WTC11 (cell line): ENCODE results near the gene KIAA1671. TPM values are rescaled to one million over a fixed set of nuclear protein-coding genes. Genes with fewer than 3 reads are reported as not detected.
A peak's percentile ranks its signal among the peaks of the same experiment; 100 is the strongest.

Experiments
- ATAC-seq: fragments of 200-7000 bp; cut with Tn5 transposase; 2 replicates; pipeline ENCODE4 v1.10.0; 2021; ENCODE audit warnings: mild to moderate bottlenecking, moderate library complexity
- CTCF ChIA-PET: fragments of 300-600 bp; sonication (Branson Sonifier 250); formaldehyde crosslinking; loops from one replicate; lab custom pipeline; 2021; ENCODE audit warnings: antibody characterized with exemption; lab: Charles Lee
- POLR2A ChIA-PET: fragments of 350-600 bp; sonication (Branson Sonifier 250); formaldehyde crosslinking; loops from one replicate; lab custom pipeline; 2021; ENCODE audit warnings: antibody characterized with exemption; lab: Charles Lee
- DNase-seq: peaks from one replicate; pipeline ENCODE4 v3.0.0; 2021; ENCODE audit warnings: low spot score
- H3K27ac Mint-ChIP-seq: 2 replicates; pipeline ENCODE4 v1.8.0; 2021; ENCODE audit warnings: mixed read lengths
- H3K27me3 Mint-ChIP-seq: 2 replicates; pipeline ENCODE4 v1.8.0; 2021; ENCODE audit warnings: low read depth, mild to moderate bottlenecking, moderate library complexity, mixed read lengths
- H3K36me3 Mint-ChIP-seq: 2 replicates; pipeline ENCODE4 v1.8.0; 2021; ENCODE audit warnings: mixed read lengths
- H3K4me1 Mint-ChIP-seq: 2 replicates; pipeline ENCODE4 v1.8.0; 2022; ENCODE audit warnings: mixed read lengths
- H3K4me3 Mint-ChIP-seq: 2 replicates; pipeline ENCODE4 v1.8.0; 2021; ENCODE audit warnings: mild to moderate bottlenecking, moderate library complexity, mixed read lengths
- H3K9me3 Mint-ChIP-seq: 2 replicates; pipeline ENCODE4 v1.8.0; 2021; ENCODE audit warnings: mixed read lengths
- ATF3 ChIP-seq: sonication (generic); formaldehyde crosslinking; conservative IDR thresholded peaks from 2 replicates; pipeline ENCODE4 v1.8.1; 2022; ENCODE audit warnings: mild to moderate bottlenecking, missing genetic modification reagents
- E2F4 ChIP-seq: sonication (generic); formaldehyde crosslinking; IDR thresholded peaks from 2 replicates; pipeline ENCODE4 v1.8.1; 2022; ENCODE audit warnings: low read depth, mild to moderate bottlenecking, moderate library complexity, missing genetic modification reagents, borderline replicate concordance
- ERG ChIP-seq: fragments of 250-450 bp; sonication (Bioruptor Pico); IDR thresholded peaks from 2 replicates; pipeline ENCODE4 v1.8.0; 2021; ENCODE audit warnings: mild to moderate bottlenecking
- FOXJ3 ChIP-seq: sonication (generic); formaldehyde crosslinking; IDR thresholded peaks from 2 replicates; pipeline ENCODE4 v1.9.0; 2021; ENCODE audit warnings: missing genetic modification reagents, mild to moderate bottlenecking, borderline replicate concordance
- GABPB1 ChIP-seq: sonication (generic); formaldehyde crosslinking; IDR thresholded peaks from 2 replicates; pipeline ENCODE4 v1.8.1; 2023; ENCODE audit warnings: mild to moderate bottlenecking, missing genetic modification reagents
- IRF1 ChIP-seq: sonication (generic); formaldehyde crosslinking; IDR thresholded peaks from 2 replicates; pipeline ENCODE4 v1.8.0; 2023; ENCODE audit warnings: missing genetic modification reagents
- NR1H2 ChIP-seq: sonication (generic); formaldehyde crosslinking; IDR thresholded peaks from 2 replicates; pipeline ENCODE4 v1.9.0; 2021; ENCODE audit warnings: mild to moderate bottlenecking, moderate library complexity, missing genetic modification reagents
- NR2C2 ChIP-seq: sonication (generic); formaldehyde crosslinking; IDR thresholded peaks from 2 replicates; pipeline ENCODE4 v1.8.0; 2022; ENCODE audit warnings: mild to moderate bottlenecking, missing genetic modification reagents
- PRDM15 ChIP-seq: sonication (generic); formaldehyde crosslinking; IDR thresholded peaks from 2 replicates; pipeline ENCODE4 v1.8.0; 2022; ENCODE audit warnings: missing genetic modification reagents
- RELA ChIP-seq: sonication (generic); formaldehyde crosslinking; IDR thresholded peaks from 2 replicates; pipeline ENCODE4 v1.8.1; 2022; ENCODE audit warnings: missing genetic modification reagents, mild to moderate bottlenecking, borderline replicate concordance
- SOX15 ChIP-seq: fragments of 250-450 bp; sonication (Bioruptor Pico); IDR thresholded peaks from 2 replicates; pipeline ENCODE4 v1.9.0; 2021; ENCODE audit warnings: mild to moderate bottlenecking
- ZBTB43 ChIP-seq: sonication (generic); formaldehyde crosslinking; IDR thresholded peaks from 2 replicates; pipeline ENCODE4 v1.8.1; 2023; ENCODE audit warnings: mild to moderate bottlenecking, missing genetic modification reagents
- ZNF425 ChIP-seq: fragments of 250-450 bp; sonication (Bioruptor Pico); conservative IDR thresholded peaks from 2 replicates; pipeline ENCODE4 v1.9.0; 2021; ENCODE audit warnings: mild to moderate bottlenecking
- total RNA-seq: library from RNA; stranded (reverse); gene quantifications from 3 replicates; pipeline ENCODE4 v1.2.3, GENCODE V29; 2021

KIAA1671 gene
- total RNA-seq, 1 experiment from 2014 or later, result 26.0 TPM

GRCh38 chr22:25038239-25038638 lies 85.7 kb downstream of the KIAA1671 start (continued):
- TF ChIP-seq FOXJ3, result no peak
- TF ChIP-seq IRF1 (CRISPR knock-in tag), result no peak

GRCh38 chr22:25038771-25039170 lies 86.3 kb downstream of the KIAA1671 start:
- DNase-seq (no peak), ATAC-seq (no peak)
- TF ChIP-seq SOX15 (CRISPR knock-in tag) (no peak), RELA (CRISPR knock-in tag) (no peak)
- ChIA-PET CTCF (interaction anchor here (0.9 to 2.3 kb wide), 5 partner anchors 10 to 100 kb away, joined by 3 to 7 read pairs (median 4); no protein-coding TSS in a partner anchor), POLR2A (no interaction called here)
- Mint-ChIP-seq H3K4me3 (no peak overlapping the region), H3K9me3 (no peaks in the 10 kb centered on the region), H3K27ac (0 out of 2 replicates have a peak overlapping the region, but pooled peaks have one; percentile 62), H3K27me3 (no peaks in the 10 kb centered on the region), H3K36me3 (peaks cover 26% of the 10 kb centered on the region), H3K4me1 (no peaks in the 10 kb centered on the region)

- POLR2A ChIA-PET, result no interaction called here
- DNase-seq (no peak), ATAC-seq (no peak)
- Mint-ChIP-seq H3K27me3 (no peaks in the 10 kb centered on the region), H3K4me3 (no peak overlapping the region), H3K27ac (peak overlapping the region; percentile 31; the same call in 1 of the 2 replicates), H3K9me3 (no peaks in the 10 kb centered on the region), H3K36me3 (peaks cover 21% of the 10 kb centered on the region), H3K4me1 (no peaks in the 10 kb centered on the region)
- CTCF ChIA-PET, result interaction anchor here (0.9 to 2.3 kb wide), 4 partner anchors 10 to 101 kb away, joined by 3 to 7 read pairs (median 4); no protein-coding TSS in a partner anchor
- TF ChIP-seq PRDM15, result no peak
- no peak for TF ChIP-seq IRF1 (CRISPR knock-in tag)
- TF ChIP-seq ZNF425 (CRISPR knock-in tag), result no peak
- TF ChIP-seq ZBTB43 (CRISPR knock-in tag), result no peak
- no peak for TF ChIP-seq NR1H2 (CRISPR knock-in tag)
- no peak for TF ChIP-seq ERG (CRISPR knock-in tag)
- TF ChIP-seq E2F4, result no peak
- no peak for TF ChIP-seq ATF3
- TF ChIP-seq NR2C2, result no peak
- no peak for TF ChIP-seq GABPB1 (CRISPR knock-in tag)
These were observed 86.7 kb downstream of the KIAA1671 start for GRCh38 chr22:25039255-25039654.
